ENCODE measurements around the gene ANKRD11.
"Not testable (repeated sequence)": the region's sequence is repeated elsewhere in the genome, so short reads cannot be mapped to it uniquely, and the experiment has no call there.

ANKRD11 gene

GRCh38 chr16:89450537-89450936 lies 39.8 kb downstream of the ANKRD11 start:
- DNase-seq (ENCODE audit: low read depth), result no peak

- DNase-seq (ENCODE audit: low read depth), result no peak
Observed at GRCh38 chr16:89449726-89450335, 40.5 kb downstream of the ANKRD11 start.

GRCh38 chr16:89448656-89449055 lies 41.7 kb downstream of the ANKRD11 start:
- no peak for DNase-seq (ENCODE audit: low read depth)

- DNase-seq (ENCODE audit: low read depth), result no peak
Observed at GRCh38 chr16:89446975-89447293, 43.4 kb downstream of the ANKRD11 start.

- no peak for DNase-seq (ENCODE audit: low read depth)
Observed at GRCh38 chr16:89446136-89446974, 44.0 kb downstream of the ANKRD11 start.

- DNase-seq (ENCODE audit: low read depth), result no peak
Observed at GRCh38 chr16:89445166-89445565, 45.2 kb downstream of the ANKRD11 start.

GRCh38 chr16:89444728-89445127 lies 45.6 kb downstream of the ANKRD11 start:
- DNase-seq (ENCODE audit: low read depth), result no peak

GRCh38 chr16:89444151-89444723 lies 46.1 kb downstream of the ANKRD11 start:
- no peak for DNase-seq (ENCODE audit: low read depth)

GRCh38 chr16:89443727-89444084 lies 46.7 kb downstream of the ANKRD11 start:
- DNase-seq (ENCODE audit: low read depth), result no peak

- DNase-seq (ENCODE audit: low read depth), result peak; percentile 42
Observed at GRCh38 chr16:89442990-89443726, 47.2 kb downstream of the ANKRD11 start.

- no peak for DNase-seq (ENCODE audit: low read depth)
Observed at GRCh38 chr16:89442588-89442987, 47.8 kb downstream of the ANKRD11 start.

- no peak for DNase-seq (ENCODE audit: low read depth)
Observed at GRCh38 chr16:89439659-89440058, 50.7 kb downstream of the ANKRD11 start.

GRCh38 chr16:89437991-89438390 lies 52.4 kb downstream of the ANKRD11 start:
- no peak for DNase-seq (ENCODE audit: low read depth)

- DNase-seq (ENCODE audit: low read depth), result no peak
Observed at GRCh38 chr16:89437251-89437987, 52.9 kb downstream of the ANKRD11 start.

- no peak for DNase-seq (ENCODE audit: low read depth)
Observed at GRCh38 chr16:89436366-89436765, 54.0 kb downstream of the ANKRD11 start.

- DNase-seq (ENCODE audit: low read depth), result not testable (repeated sequence)
Observed at GRCh38 chr16:89435059-89435458, 55.3 kb downstream of the ANKRD11 start.

GRCh38 chr16:89434490-89434889 lies 55.9 kb downstream of the ANKRD11 start:
- DNase-seq (ENCODE audit: low read depth), result no peak

- DNase-seq (ENCODE audit: low read depth), result not testable (repeated sequence)
Observed at GRCh38 chr16:89433363-89433984, 56.9 kb downstream of the ANKRD11 start.

GRCh38 chr16:89431630-89432029 lies 58.7 kb downstream of the ANKRD11 start:
- no peak for DNase-seq (ENCODE audit: low read depth)

- no peak for DNase-seq (ENCODE audit: low read depth)
Observed at GRCh38 chr16:89431158-89431584, 59.2 kb downstream of the ANKRD11 start.

GRCh38 chr16:89430436-89431157 lies 59.8 kb downstream of the ANKRD11 start:
- DNase-seq (ENCODE audit: low read depth), result no peak
